Hepatocyte (in vitro differentiated cells): ENCODE measurements around the gene DDN.

Experiments
- EZH2 ChIP-seq: fragments of 200-600 bp; sonication (generic); IDR thresholded peaks from 2 replicates; pipeline ENCODE4 v1.6.1; 2016; ENCODE audit warnings: antibody characterized with exemption, mild to moderate bottlenecking, borderline replicate concordance
- EZH2phosphoT487 ChIP-seq: fragments of 200-600 bp; sonication (generic); IDR thresholded peaks from one replicate; pipeline ENCODE4 v1.6.1; 2018; ENCODE audit warnings: antibody characterized with exemption, mild to moderate bottlenecking, low read depth, moderate library complexity; ENCODE audit not compliant: unreplicated experiment, severe bottlenecking
- TF ChIP-seq, protein P1 (sequence below): fragments of 200-600 bp; sonication (generic); IDR thresholded peaks from 2 replicates; pipeline ENCODE4 v1.5.1; 2016; ENCODE audit warnings: antibody characterized with exemption, mild to moderate bottlenecking; ENCODE audit not compliant: poor library complexity

DNA sequence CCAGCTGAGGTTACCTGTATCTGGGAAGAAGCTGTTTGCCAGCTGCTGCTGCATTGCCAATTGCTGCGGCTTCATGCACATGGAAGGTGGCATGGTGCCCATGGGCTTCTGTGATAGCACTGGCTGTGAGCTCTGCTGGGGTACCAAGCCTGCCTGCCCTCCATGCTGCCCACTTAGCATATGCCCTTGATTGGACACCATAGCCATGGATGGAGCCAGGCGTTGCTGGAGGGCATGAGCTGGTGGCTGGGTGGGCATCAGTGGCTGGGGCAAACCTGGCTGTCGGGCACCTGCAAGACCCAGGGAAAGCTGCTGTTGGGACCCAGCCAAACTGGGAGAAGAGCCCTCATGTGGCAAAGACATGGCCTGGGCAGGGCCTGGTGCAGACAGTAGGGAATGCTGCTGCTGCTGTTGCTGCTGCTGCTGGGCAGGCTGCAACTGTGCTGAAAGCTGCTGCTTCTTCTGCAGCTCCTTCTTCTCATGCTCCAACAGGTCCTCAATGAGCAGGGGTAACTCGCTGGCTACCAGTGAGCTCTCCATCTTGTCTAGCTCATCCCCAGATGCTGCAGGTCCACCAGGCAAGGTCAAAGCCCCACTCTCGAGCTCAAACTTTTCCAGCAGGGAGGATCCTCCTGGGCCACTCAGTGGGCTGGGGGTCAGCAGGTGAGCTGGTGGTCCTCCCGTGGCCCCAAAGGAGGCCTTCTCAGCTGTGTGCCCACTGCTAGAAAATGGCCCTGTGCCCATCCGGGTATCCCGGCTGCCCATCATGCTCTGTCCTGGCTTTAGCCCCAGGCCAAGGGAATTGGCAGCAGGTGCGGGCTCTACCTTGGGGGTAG lies 38.2 kb upstream of the DDN start:
- no peak for TF ChIP-seq EZH2phosphoT487
- TF ChIP-seq, protein P1, sequence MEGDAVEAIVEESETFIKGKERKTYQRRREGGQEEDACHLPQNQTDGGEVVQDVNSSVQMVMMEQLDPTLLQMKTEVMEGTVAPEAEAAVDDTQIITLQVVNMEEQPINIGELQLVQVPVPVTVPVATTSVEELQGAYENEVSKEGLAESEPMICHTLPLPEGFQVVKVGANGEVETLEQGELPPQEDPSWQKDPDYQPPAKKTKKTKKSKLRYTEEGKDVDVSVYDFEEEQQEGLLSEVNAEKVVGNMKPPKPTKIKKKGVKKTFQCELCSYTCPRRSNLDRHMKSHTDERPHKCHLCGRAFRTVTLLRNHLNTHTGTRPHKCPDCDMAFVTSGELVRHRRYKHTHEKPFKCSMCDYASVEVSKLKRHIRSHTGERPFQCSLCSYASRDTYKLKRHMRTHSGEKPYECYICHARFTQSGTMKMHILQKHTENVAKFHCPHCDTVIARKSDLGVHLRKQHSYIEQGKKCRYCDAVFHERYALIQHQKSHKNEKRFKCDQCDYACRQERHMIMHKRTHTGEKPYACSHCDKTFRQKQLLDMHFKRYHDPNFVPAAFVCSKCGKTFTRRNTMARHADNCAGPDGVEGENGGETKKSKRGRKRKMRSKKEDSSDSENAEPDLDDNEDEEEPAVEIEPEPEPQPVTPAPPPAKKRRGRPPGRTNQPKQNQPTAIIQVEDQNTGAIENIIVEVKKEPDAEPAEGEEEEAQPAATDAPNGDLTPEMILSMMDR, result no peak
- TF ChIP-seq EZH2, result no peak
